ENCODE measurements around the gene SLC51A.

Gene SLC51A

GRCh38 chr3:196215493-196216020 lies 777 bp upstream of the SLC51A start:
- DNase-seq (ENCODE audit: low spot score), result no peak

DNA sequence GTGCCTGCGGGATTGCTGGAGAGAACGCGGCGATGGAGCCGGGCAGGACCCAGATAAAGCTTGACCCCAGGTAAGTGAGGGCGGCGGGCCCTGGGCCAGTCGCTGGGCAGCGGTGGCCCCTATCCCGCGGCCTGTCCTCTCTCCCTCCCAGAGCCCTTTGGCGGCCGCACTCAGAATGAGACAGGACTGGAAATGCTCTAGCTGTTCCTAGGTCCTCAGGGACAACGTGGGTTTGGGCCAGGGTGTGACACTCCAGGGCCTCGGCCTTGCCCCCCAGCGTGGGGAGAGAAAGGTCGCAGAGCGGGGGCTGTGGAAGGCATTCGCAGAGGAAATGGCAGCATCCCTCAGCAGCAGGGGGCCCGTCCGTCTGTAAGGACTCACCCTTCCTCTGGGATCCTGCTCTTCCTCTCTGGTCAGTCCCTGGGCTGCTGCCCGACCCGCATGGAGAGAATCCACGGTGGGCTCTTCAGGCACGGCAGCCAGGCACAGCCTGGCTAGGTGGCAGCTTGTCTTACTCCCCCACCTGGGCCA lies 412 bp downstream of the SLC51A start:
- DNase-seq (ENCODE audit: low spot score), result no peak

DNA sequence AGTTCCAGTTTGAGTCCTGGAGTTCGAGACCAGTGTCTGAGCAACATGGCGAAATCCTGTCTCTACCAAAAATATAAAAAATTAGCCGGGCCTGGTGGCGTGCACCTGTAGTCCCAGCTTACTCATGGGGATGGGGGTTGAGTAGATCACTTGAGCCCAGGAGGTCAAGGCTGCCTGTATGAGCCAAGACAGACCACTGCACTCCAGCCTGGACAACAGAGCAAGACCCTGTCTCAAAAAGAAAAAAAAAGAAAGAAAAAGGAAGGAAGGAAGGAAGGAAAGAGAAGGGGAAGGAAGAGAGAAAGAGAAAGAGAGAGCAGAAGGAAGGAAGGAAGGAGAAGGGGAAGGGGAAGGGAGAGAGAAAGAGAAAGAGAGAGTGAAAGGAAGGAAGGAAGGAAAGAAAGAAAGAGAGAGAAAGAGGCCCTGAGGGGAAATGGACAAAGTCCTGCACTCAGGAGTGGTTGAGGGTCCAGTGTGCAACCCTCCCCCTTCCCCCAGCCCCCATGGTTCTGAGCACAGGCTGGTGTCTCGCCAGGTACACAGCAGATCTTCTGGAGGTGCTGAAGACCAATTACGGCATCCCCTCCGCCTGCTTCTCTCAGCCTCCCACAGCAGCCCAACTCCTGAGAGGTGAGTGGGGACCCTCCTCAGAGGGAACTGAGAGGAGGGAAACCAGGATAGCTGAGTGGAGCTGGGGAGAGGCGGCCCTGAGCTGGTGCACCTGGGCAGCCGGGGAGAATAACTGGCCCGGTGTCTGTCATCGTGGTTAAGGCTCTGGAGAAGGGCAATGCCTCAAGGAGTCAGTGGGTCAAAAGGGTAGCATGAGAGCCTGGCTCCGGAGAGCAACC lies 1.2 kb downstream of the SLC51A start:
- DNase-seq (ENCODE audit: low spot score), result no peak

GRCh38 chr3:196218155-196218712 lies 1.9 kb downstream of the SLC51A start:
- DNase-seq (ENCODE audit: low spot score), result no peak

GRCh38 chr3:196219194-196219969 lies 3.0 kb downstream of the SLC51A start:
- peak; percentile 72 for DNase-seq (ENCODE audit: low spot score)

DNA sequence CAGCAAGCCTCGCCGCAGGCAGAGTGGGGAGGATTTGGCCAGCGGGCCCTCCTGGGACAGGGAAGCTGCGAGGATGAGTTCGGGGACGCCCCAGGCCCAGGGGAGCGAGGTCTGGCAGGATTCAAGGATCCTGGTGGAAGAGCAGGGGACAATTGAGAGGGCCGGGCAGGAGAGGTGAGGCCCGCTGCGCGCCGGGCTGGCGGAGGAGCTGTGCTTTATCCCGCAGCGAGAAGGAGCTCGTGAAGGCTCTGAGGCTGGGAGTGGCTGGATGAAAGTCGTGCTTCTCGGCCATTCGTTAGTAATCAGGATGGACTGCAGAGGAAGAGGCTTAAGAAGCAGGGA lies 3.6 kb downstream of the SLC51A start:
- DNase-seq (ENCODE audit: low spot score), result no peak

- DNase-seq (ENCODE audit: low spot score), result no peak
These were observed 4.3 kb downstream of the SLC51A start for GRCh38 chr3:196220587-196220986.

DNA sequence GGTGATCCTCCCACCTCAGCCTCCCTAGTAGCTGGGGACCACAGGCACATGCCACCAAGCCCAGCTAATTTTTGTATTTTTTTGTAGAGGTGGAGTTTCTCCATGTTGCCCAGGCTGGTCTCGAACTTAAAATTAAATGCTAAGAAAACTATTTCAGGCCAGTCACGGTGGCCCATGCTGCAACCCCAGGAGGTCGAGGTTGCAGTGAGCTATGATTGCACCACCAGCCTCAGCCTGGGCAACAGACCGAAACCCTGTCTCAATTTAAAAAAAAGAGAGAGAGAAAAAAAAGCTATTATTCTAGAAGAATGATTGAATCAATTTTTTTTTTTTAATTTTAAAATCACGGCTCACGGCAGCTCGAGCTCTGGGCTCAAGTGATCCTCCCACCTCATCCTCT lies 4.7 kb downstream of the SLC51A start:
- no peak for DNase-seq (ENCODE audit: low spot score)

DNA sequence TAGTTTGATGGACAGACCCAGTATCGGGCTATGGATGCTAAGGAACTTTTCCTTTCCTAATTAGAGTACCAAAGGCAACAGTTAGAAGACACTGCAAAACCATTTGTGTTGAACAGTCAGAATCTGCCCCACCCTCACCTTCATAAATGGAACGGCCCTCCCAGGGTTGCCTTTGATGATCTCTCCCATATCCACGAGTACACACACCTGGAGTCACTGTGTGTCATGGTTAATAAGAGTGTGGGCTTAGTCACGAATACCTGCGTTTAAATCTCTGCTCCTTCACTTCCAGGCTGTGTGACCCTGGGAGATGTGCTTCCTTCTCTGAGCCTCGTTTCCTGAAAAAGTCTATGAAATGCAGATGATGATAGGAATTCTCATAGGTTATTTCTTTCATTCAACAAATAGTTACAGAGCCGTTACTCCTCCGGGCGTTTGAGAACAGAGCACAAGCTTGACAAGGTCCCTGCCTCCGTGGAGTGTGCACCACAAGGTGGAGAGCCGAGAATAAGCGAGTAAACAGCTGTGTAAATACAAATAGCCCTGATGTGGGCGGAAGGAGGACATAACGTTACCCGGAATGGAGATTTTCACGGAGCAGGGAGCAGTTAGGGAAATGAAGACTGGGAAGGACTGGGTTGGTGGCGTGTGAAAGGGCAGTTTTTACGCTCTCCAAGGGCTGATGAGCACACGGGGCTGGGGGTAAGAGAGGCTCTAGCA lies 6.7 kb downstream of the SLC51A start:
- no peak for DNase-seq (ENCODE audit: low spot score)

- no peak for DNase-seq (ENCODE audit: low spot score)
These were observed 8.8 kb downstream of the SLC51A start for GRCh38 chr3:196225086-196225485.

DNA sequence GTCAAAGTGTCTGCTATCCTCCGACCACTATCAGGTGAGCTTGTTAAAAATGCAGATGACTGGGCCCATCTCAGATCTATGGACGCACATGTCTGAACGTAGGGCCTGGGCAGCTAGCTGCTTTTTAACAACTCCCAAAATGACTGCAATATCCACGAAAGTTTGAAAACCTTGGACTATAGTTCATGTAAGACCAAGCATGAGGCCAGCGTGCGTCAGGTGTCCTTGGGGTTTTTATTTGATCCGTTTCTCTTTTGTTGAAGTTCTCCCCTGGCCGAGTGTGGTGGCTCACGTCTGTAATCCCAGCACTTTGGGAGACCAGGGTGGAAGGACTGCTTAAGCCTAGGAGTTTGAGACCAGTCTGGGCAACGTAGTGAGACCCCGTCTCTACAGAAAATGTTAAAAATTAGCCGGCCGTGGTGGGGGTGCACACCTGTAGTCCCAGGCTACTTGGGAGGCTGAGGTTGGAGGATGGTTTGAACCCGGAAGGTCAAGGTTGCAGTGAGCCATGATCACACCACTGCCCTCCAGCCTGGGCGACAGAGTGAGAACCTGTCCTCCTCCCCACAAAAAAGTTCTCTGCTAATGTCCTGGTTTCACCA lies 9.5 kb downstream of the SLC51A start:
- DNase-seq (ENCODE audit: low spot score), result no peak

GRCh38 chr3:196227121-196227561 lies 10.8 kb downstream of the SLC51A start:
- no peak for DNase-seq (ENCODE audit: low spot score)

GRCh38 chr3:196227629-196228493 lies 11.5 kb downstream of the SLC51A start:
- DNase-seq (ENCODE audit: low spot score), result no peak

DNA sequence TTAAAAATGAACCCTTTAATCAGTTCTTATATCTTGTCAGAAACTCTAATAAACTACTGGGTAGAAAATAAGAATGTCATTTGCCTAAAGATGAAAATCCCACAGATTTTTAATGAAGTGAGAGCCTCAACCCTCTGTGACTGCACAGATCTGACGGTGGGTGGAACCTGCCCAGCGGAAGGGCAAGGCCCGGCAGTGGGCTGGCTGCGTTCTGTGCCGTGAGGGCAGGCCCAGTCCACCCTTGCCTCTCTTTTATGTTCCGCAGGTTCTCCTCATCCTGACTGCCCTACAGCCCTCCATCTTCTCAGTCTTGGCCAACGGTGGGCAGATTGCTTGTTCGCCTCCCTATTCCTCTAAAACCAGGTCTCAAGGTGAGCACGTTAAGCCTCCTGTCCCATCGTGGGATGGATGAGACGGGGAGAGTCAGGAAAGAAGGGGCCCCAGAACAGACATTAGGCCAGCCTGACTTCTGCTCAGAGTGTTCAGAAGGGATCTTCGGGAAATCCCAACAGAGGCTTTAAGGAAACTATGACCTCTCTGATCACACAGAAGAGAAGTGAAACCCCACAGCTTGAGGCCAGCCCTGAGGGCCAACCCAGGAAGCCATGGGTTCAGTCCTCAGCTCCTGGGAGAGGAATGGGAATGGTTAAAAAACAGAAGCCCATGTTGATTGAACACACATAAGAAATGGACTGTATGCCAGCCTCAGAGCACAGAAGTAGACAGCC lies 16.0 kb downstream of the SLC51A start:
- DNase-seq (ENCODE audit: low spot score), result no peak

DNA sequence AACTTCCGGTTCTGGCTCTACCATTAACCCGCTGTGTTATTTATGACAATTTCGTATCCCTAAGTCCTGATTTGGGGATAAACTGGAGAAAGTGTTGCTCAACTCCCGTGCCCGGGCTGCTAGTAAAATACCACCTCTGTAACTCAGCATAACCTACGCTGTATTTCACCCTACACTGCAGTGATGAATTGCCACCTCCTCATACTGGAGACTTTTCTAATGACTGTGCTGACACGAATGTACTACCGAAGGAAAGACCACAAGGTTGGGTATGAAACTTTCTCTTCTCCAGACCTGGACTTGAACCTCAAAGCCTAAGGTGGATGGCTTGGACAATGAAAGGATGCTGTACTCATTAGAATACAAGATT lies 16.5 kb downstream of the SLC51A start:
- DNase-seq (ENCODE audit: low spot score), result no peak

DNA sequence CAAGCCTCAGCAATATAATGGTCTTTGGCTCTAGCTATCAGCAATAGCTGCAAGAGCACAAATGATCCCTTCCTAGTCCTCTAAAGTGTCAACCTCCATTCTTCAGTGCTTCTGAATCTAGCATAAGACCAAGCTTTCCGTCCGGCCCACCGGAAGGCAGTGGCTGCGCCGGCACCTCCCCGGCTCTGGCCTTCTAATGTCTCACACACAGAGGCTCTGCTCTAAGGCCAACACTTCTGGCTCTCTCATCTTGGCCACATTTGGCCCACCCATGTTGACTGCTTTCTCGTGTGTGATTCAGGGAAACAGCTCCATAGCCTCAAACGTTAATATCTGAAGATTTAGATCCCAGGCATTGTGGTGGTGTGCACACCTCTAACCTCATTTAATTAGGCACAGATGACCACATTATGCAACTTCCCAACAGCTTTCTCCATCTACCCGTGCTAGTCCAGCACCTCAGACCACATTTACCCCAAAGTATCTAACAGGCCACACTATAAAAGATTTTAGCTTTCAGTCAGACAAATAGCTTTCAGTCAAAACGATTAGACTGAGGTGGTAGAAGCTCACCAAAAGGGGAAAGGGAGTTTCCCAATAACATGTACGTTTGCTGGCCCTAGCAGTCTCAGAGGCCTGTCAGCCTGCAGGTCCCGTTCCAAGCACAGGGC lies 19.3 kb downstream of the SLC51A start:
- no peak for DNase-seq (ENCODE audit: low spot score)

- DNase-seq (ENCODE audit: low spot score), result no peak
These were observed 19.9 kb downstream of the SLC51A start for GRCh38 chr3:196236223-196236622.

DNA sequence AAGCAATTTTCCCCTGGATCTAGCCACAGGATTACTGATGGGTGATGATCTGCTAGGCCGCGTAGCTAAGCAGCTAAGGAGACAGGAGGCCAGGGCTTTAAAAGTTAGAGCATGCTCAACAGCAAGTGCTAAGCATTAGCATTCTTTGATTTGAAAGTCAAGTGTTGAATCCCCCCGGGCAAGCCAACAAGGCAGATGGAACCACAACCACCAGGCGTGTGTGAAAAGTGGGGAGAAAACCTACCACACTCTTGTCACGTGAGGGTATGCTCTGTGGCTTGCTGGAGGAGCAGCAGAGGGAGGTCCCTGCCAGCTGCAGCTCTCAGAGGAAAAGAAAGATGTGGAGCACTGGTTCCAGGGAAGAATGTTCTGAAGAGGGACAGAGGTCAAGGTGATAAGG lies 20.9 kb downstream of the SLC51A start:
- DNase-seq (ENCODE audit: low spot score), result no peak

Measured in SK-N-DZ (cell line).